GM12874 (cell line): Measurements from ENCODE around the gene GPR161.

Experiments
- TF ChIP-seq, protein P1 (sequence below): IDR thresholded peaks from 2 replicates; pipeline ENCODE4 v1.5.1; 2011; ENCODE audit warnings: low read depth, mild to moderate bottlenecking, control low read depth, low read length, moderate library complexity; ENCODE audit not compliant: insufficient read depth

GPR161 gene

GRCh38 chr1:168170564-168171508, 34.1 kb upstream of the GPR161 start:
- TF ChIP-seq, protein P1, sequence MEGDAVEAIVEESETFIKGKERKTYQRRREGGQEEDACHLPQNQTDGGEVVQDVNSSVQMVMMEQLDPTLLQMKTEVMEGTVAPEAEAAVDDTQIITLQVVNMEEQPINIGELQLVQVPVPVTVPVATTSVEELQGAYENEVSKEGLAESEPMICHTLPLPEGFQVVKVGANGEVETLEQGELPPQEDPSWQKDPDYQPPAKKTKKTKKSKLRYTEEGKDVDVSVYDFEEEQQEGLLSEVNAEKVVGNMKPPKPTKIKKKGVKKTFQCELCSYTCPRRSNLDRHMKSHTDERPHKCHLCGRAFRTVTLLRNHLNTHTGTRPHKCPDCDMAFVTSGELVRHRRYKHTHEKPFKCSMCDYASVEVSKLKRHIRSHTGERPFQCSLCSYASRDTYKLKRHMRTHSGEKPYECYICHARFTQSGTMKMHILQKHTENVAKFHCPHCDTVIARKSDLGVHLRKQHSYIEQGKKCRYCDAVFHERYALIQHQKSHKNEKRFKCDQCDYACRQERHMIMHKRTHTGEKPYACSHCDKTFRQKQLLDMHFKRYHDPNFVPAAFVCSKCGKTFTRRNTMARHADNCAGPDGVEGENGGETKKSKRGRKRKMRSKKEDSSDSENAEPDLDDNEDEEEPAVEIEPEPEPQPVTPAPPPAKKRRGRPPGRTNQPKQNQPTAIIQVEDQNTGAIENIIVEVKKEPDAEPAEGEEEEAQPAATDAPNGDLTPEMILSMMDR: no peak

DNA sequence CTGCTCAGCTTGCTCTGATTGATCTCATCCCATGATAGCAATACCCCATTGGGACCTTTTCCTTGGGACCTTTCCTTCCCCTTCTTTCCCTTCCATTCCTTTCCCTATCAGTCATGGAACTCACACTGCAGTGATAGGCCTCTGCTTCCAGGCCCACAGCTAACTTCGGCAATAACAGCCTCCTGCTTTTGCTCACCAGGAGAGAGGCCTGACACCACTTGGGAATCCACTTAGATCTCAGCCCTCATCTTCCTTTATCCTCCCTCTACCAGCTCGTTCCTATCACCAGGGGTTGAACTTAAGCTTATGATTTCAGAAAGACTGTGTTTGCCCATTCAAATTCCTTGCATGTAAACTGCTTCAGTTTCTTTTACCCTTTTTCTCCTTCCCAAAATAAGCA, 31.1 kb upstream of the GPR161 start:
- TF ChIP-seq, protein P1: no peak

- TF ChIP-seq, protein P1: no peak
Observed at GRCh38 chr1:168164771-168165170, 28.0 kb upstream of the GPR161 start.

DNA sequence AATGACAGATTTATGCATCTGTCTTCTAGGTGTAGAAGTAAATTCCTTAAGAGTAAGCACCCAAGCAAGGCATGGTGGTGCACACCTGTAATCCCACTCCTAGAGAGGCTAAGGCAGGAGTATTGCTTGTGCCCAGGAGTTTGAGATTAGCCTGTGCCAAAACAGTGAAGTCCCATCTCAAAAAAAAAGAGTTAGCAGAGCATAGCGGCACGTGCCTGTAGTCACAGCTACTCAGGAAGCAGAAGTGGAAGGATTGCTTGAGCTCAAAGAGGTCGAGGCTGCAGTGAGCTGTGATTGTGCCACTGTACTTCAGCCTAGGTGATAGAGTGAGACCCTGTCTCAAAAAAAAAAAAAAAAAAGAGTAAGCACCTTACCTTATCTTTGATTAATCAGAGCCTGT, 26.9 kb upstream of the GPR161 start:
- TF ChIP-seq, protein P1: no peak

DNA sequence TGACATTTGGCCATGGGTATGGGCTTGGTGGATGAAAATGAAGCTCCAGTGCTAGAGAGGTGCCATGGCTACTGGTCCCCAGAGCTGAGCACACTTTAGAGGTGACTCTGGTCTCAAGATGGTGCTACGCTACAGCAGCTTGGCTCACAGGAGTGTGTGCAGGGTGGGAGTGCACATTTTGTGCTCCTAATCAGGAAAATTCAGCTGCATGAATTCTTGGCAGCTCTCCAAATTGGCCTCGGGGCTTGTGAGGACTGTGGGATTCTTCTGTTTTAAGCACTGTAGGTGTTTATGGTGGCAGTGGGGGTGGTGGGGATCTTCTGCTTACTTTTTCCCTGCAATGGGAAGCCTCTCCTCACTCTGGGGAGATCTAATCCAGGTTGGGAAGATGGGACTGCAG, 24.7 kb upstream of the GPR161 start:
- TF ChIP-seq, protein P1: no peak

DNA sequence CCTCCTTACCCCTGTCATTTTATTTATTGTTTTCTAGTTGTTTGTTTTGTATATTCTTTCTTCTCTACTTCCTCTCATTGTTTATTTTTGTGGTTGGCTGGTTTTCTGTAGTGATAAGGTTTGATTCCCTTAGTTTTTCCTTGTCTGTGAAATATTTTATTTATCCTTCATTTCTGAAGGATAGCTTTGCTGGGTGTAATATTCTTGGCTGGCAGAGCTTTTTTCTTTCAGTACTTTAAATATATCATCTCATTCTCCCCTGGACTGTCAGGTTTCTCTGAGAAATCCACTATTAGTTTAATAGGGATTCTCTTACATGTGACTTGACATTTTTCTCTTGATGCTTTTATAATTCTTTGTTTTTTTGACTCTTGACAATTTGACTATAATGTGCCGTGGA, 23.2 kb upstream of the GPR161 start:
- TF ChIP-seq, protein P1: no peak

GRCh38 chr1:168159251-168159650, 22.5 kb upstream of the GPR161 start:
- TF ChIP-seq, protein P1: no peak
